GM18873 (cell line): ENCODE data around the gene MCAM.

ENCODE experiments used
- ATAC-seq: cut with Tn5 transposase; IDR thresholded peaks from one replicate; pipeline ENCODE4 v1.9.1; 2021; ENCODE audit warnings: mild to moderate bottlenecking, moderate library complexity, moderate number of reproducible peaks; ENCODE audit not compliant: unreplicated experiment, low FRiP score

MCAM gene

DNA sequence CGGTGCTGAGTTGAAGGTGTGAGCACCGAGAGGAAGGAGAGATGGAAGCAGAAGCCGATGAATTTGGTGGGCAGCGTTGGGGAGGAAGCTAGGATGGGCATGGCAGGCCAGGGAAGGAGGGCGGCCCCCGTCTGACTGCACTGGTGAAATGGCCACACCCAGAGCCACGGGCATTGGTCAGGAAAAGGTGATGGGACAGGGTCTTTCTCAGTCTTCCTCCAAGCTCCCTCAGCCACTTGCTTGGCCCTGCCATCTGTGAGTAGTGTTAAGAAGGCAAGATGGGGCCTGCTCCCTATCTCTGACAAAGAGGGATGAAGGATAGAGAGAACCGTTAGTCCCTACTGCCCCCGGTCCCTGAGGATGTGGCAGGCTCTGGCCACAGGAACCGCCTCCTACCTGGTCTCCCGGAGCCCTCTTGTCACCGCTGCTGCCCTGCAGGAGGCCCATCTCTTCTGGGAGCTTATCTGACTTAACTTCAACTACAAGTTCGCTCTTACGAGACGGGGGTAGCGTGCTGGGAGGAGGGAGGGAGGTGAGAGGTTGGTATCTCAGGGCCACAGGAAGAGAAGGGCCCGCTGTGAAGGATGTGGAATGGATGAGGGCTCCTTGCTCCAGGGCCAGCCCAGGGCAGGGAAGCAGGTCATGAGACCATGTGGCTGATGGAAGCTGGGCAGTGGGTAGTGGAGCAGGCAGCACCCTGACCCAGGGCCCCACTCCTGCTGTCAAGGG lies 6.8 kb downstream of the MCAM start:
- ATAC-seq, result no peak

DNA sequence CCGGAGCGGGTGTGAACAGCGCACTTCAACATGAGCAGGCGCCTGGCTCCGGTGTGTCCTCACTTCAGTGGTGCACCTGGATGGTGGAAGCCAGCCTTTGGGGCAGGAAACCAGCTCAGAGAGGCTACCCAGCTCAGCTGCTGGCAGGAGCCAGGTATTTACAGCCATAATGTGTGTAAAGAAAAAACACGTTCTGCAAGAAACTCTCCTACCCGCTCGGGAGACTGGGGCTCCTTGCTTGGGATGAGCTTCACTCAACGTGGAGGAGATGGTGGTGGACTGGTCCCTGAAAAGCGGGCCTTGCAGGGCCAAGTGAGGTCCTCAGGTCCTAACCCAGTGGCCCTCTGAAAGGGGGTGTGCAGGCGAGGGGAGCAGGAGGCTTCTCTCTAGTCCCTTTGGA lies 7.5 kb downstream of the MCAM start:
- no peak for ATAC-seq

- ATAC-seq, result no peak
These were observed 9.0 kb downstream of the MCAM start for GRCh38 chr11:119307974-119308373.

GRCh38 chr11:119307219-119307618 lies 9.7 kb downstream of the MCAM start:
- no peak for ATAC-seq

- no peak for ATAC-seq
These were observed 10.5 kb downstream of the MCAM start for GRCh38 chr11:119306373-119306890.

DNA sequence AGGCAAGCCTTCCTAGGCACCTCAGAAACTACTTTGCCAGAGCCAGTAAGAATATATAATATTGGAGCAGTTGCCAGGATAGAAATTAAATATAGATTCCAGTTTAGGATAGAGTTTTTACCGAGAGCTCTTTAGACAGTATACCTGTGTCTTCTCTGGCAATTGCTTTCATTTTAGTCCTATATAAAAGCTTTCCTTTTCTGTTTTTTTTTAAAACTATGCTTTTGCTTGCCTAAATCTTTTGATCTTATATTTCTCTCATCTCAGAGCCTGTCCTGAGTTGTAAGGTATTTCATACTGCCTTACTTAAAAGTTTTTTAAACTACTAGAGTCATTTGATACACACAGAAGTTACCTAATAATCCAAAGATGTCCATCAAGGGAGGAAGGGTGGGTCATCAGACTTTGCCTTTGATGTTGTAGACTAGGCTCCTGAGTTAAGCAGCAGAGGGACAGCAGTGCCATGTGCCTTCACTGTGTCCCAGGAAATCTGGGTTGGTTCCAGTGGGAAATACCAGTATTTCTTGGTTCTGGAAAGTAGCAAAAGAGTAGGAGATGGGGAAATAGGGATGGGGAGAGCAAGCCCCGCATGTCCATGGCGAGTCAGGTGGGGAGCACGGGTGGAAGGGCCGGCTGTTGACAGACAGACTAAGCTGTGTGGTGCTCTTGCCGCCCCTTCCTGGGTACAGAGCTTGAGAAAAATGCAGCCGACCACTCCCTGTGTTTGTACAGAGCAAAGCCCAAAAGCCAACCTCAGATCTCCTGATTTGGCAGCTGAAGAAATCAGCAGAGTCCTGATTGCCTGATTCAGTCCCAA lies 11.2 kb downstream of the MCAM start:
- ATAC-seq, result no peak

DNA sequence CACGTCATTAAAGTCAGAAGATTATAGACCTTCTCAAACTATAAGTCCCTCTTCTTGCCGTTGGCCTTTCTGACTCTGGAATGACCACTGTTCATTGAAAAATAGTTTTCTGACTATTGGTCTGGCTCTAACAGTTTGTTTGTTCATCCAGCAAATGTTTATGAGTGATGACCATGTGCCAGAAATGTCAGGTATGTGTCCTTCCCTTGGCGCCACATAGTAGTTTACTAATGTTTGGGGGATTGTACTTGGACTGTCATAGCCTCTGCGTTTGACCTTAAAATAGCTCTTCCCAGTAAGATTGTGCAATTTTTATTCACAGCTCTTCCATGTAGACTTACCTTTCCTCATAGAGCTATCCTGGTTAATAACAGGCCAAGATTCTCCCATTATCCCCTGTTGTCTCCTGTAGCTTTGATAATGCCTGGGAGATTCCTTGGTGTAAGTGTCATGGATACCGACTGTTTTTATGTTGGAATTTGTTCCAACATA lies 13.7 kb downstream of the MCAM start:
- no peak for ATAC-seq

- ATAC-seq, result no peak
These were observed 16.5 kb downstream of the MCAM start for GRCh38 chr11:119300198-119300964.

DNA sequence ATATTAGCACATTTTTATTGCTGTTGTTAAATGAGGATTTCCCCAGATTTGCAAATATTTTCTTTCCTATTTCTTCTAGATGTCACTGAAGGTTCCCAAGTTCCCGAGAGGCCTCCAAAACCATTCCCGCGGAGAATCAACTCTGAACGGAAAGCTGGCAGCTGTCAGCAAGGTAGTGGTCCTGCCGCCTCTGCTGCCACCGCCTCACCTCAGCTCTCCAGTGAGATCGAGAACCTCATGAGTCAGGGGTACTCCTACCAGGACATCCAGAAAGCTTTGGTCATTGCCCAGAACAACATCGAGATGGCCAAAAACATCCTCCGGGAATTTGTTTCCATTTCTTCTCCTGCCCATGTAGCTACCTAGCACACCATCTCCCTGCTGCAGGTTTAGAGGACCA lies 17.5 kb downstream of the MCAM start:
- ATAC-seq, result no peak

GRCh38 chr11:119298726-119299125 lies 18.2 kb downstream of the MCAM start:
- ATAC-seq, result no peak

DNA sequence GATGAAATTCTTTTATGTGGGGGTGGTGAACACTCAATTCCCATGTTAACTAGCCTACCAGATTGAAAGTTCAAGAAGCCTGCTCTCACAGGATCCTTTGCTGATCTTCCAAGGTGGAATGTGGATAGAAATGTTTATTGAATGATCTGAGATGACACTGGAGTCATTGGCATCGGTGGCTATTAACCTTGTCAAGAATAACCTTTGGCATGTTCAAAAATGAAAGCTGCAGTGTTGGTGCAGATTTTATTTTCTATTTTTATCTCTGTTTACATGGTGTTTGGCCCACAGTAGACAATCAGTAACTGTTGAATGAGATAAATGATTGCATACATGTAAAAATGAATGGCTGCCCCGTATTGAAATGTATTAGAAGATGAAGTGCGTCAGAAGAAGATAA lies 19.0 kb downstream of the MCAM start:
- no peak for ATAC-seq

GRCh38 chr11:119295178-119295577 lies 21.8 kb downstream of the MCAM start:
- no peak for ATAC-seq

- no peak for ATAC-seq
These were observed 23.5 kb downstream of the MCAM start for GRCh38 chr11:119293461-119293860.

DNA sequence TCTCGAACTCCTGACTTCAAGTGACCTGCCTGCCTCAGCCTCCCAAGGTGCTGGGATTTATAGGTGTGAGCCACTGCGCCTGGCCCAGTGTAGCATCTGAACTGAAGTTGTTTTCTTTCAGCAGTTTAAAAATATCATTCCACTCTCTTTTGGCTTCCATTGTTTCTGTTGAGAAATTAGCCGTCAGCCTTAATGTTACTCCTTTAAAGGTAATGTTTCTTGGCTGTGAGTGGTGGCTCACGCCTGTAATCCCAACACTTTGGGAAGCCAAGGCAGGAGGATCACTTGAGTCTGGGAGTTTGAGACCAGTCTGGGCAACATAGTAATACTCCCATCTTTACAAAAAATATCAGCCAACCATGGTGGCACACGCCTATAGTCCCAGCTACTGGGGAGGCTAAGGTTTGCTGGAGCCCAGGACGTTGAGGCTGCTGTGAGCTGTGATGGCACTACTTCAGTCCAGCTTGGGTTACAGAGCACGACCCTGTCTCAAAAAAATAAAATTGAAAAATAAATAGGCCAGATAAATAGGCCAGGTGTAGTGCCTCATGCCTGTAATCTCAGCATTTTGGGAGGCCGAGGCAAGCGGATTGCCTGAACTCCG lies 25.9 kb downstream of the MCAM start:
- no peak for ATAC-seq

- ATAC-seq, result no peak
These were observed 28.7 kb downstream of the MCAM start for GRCh38 chr11:119288219-119288618.

- ATAC-seq, result no peak
These were observed 31.5 kb downstream of the MCAM start for GRCh38 chr11:119285431-119285830.

GRCh38 chr11:119284344-119285157 lies 32.4 kb downstream of the MCAM start:
- ATAC-seq, result no peak

DNA sequence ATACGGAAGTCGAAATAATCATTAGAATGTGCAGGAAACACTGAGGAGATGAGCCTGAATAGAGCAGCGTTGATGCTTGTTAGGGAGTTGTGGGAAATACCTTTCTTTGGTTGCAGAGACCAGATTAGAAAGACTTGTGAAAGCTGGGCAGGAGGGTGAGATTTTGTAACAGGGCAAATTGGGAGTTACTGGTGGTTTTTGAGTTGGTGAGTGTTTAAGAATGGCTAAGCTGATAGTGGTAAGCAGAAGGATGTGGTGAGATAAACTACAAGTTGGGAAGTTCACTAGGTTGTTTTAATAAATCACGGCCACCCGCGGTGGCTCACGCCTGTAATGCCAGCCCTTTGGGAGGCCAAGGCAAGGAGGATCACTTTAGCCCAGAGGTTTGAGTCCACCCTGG lies 34.4 kb downstream of the MCAM start:
- ATAC-seq, result no peak

GRCh38 chr11:119277660-119278059 lies 39.3 kb downstream of the MCAM start:
- ATAC-seq, result no peak

GRCh38 chr11:119273721-119274120 lies 43.2 kb downstream of the MCAM start:
- ATAC-seq, result no peak
